GM21737 (cell line): ENCODE results near the gene MTLN.
"Not testable (repeated sequence)": the region's sequence is repeated elsewhere in the genome, so short reads cannot be mapped to it uniquely, and the experiment has no call there.

Source experiments
- ATAC-seq: cut with Tn5 transposase; IDR thresholded peaks from one replicate; pipeline ENCODE4 v1.9.1; 2021; ENCODE audit warnings: mild to moderate bottlenecking, moderate library complexity; ENCODE audit not compliant: unreplicated experiment

The MTLN gene

DNA sequence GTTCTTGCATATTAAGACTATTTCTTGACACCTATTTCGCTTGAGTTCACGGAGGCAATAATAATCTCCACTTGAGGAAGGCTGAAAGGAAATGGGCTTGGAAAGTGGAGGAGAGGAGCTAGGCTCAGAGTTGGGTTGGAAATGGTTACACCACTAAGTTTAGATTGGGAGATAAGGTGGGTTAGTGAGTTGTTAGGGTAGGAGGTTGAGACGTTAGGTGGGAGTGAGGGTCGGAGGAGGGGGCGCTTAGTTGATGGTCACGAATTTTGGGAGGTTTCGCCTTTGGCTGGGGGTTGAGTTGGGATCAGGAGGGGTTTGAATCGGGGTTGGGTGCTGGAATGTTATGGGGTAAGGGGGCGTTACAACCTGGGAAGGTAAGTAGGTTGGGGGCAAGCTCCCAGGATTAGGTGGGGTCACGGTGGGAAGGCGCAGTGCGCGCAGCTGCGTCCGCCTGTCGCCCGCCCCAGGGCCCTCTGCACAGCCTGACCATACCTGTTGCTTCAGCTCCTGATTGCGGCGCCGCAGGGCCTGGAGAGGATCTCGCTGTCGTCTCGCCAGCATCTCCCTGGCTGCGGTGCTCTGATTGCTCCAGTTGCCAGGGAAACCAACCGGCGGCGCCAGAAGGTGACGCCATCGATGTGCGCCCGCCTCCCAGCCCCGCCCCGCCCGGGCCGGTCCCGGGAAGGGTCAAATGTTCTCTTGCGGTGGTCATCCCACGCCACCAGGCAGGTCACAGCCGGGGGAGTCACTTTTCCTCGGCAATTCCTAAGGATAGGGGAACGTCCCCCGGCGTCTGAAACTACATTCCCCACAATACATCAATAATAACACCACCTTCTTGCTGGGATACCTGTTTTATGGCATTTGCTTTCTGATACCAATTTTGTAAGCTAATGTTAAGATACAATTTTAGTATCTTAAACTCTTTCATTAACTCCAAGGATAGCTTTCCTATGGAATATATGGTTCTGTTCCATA is 7.7 kb downstream of the MTLN start, which contains the start of gene NPHP1:
NPHP1 (minus strand) TSS at position 606 of the 978 bp plus-strand sequence; CDS start at position 561, 45 bp downstream.
- ATAC-seq, result peak; percentile 92

DNA sequence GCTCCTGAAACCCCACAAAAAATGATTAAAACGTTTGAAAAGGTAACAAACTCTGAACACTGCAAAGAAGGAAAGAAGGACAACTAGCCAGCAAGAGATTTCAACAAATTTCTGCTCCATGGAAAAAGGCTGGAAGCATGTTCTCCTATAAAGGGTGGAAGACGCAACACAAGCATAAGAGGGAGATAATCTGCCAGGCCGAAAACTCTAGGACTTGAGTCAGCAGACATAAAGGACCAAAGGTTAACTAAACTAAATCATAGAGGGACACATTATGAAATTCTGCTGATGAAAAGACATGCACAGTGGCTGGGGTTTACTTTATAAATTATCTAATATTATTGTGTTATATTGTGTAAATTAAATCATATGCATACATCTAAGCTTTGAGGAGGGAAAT is 14.3 kb downstream of the MTLN start:
- ATAC-seq, result no peak

DNA sequence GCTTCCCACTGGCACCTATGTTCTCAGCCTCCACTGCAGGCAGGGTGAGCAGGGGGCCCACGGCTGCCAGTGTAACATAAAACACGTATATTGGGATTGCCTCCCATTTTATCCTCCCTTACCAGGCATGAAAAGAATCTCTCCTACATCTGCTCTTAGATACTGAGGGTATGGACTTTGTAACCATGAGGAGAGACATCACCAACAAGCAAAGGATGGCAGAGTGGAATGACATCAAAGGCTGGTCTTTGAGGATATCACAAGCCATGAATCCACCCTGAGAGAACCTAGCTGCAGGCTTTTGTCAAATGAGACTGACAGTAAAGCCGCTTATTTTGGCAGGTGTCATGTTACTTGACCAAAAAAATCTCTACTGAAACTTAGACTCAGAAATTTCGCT is 14.9 kb downstream of the MTLN start:
- ATAC-seq, result no peak

DNA sequence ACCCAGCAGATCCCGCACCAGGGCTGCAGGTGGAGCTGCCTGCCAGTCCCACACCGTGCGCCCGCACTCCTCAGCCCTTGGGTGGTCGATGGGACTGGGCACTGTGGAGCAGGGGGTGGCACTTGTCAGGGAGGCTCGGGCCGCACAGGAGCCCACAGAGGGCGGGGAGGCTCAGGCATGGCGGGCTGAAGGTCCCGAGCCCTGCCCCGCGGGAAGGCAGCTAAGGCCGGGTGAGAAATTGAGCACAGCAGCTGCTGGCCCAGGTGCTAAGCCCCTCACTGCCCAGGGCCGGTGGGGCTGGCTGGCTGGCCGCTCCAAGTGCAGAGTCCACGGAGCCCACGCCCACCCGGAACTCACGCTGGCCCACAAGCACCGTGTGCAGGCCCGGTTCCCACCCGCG is 22.2 kb downstream of the MTLN start:
- not testable (repeated sequence) for ATAC-seq

DNA sequence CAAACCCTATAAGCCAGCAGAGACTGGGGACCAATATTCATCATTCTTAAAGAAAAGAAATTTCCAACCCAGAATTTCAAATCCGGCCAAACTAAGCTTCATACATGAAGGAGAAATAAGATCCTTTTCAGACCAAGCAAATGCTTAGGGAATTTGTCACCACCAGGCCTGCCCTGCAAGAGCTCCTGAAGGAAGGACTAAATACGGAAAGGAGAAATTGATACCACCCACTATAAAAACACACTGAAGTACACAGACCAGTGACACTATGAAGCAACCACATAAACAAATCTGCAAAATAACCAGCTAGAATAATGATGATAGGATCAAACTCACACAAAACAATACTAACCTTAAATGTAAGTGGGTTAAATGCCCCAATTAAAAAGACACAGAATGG is 29.9 kb downstream of the MTLN start:
- ATAC-seq, result no peak

DNA sequence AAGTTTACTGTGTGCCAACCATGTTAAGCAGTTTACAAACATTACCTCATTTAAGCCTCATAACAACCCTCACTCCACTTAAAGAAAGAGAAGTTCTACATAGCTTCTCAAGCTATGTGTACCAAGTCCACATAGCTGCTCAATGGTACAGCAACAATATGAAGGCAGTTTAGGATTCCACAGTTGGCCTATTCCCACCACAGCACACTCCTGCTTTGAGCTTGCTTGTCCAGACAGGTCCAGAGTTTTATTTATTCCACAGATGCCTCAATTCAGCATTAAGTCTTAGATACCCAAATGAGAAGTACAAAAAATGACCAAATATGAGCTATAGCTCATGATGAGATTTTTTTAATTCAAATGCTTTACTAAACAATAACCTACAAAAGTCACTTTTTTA is 32.3 kb downstream of the MTLN start:
- no peak for ATAC-seq

DNA sequence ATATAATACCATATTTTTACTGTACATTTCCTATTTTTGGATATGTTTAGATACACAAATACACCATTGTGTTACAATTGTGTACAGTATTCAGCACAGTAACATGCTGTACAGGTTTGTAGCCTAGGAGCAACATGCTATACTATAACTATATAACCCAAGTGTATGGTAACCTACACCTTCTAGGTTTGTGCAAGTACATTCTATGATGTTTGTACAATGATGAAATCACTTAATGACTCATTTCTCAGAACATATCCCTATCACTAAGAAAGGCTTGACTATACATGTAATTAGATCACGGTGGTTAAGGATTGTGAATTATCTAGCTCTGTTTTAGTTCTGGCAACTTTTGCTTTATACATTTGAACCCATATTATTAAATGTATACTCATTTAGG is 38.8 kb downstream of the MTLN start:
- ATAC-seq, result no peak

DNA sequence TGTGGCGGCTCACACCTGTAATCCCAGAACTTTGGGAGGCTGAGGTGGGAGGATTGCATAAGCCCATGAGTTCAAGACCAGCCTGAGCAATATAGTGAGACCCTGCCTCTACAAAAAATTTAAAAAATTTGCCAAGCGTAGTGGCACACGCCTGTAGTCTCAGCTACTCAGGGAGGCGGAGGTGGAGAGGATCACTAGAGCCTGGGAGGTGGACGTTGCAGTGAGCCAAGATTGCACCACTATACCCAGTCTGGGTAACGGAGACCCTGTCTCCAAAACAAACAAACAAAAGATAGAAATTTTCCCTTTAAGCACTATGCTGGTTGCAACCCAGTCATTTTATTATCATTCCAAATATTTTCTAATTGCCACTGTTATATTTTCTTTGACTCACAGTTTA is 39.8 kb downstream of the MTLN start:
- no peak for ATAC-seq

DNA sequence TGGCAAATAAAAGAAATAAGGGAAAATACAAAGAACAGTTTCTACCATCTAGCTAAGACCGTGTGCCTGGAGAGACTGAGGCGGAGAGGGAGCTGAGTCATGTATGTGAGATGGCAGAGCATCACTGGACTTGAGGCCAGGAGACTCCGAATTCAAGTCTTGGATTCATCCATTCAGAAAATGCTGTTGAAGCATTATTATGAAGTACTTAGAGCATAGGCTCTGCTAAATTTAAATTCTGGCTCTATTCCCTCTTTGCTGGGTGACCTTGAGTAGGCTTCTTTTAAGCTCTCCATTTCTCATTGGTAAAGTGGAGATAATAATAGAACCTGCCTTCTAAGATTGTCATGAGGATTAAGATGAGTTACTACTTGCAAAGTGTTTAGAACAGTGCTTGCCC is 42.2 kb downstream of the MTLN start:
- no peak for ATAC-seq

DNA sequence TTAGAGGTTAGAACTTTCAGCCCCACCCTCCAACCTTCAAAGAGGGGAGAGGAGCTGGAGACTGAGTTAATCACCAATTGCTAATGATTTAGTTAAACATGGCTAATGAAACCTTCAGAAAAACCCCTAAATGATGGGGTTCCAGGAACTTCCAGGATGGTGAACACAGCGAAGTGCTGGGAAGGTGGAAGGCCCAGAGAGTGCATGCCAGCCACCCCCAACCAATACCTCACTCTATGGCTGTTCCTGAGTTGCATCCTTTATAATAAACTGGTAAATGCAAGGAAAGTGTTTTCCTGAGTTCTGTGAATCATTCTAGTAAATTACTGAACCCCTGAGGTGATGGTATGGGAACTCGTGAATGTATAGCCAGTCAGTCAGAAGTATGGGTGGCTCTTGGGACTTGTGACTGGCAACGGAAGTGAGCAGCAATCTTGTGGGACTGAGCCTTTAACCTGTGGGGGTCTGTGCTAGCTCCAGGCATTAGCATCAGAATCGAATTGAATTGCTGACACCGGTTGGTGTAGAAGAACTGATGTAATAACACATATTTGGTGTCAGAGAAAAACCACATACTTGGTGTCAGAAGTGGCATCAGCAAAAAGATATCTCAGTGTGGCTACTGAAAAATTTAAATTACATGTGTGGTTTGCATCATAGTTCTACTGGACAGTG is 44.9 kb downstream of the MTLN start:
- ATAC-seq, result no peak

DNA sequence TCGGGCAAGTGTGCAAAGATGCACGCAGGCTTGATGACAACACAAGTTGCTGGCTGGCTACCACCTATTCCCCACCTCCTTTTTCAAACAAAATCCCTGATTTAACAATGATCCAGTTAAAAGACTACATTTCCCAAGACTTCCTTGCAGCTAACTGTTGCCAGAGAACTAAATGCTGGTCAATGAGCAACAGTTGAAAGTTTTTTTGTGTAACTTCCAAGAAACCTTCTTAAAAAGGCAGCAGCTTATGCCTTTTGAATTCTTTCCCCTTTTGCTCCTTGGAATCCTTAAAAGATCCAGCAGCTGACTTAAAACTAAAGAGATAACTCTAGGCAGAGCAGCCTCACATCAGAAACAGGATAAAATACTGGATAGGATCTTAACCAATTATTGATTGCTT is 46.1 kb downstream of the MTLN start:
- ATAC-seq, result no peak
